Measurements from ENCODE around the gene CRYGC. TPM values are rescaled to one million over a fixed set of nuclear protein-coding genes. Genes with fewer than 3 reads are reported as not detected.

CRYGC gene
- total RNA-seq, 1 donor from 2014 or later = not detected

DNA sequence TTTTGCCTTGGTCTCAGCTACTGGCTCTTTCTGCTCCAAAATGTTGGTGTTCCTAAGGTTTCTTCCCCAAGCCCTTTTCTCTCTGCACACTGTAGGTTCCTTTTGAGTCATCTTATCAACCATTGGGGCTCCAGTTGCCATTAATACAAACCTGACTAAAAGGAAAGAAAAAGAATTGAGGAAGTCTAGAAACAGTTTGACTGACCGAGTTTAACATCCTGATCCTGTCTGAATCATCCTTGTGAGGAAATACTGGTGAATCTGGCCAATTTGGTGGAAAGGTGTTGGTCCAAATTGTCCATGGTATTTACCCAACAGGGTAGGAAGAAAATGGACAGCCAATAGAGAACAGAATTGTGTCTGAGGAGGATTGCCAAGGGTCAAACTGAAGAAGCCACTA, 43.6 kb downstream of the CRYGC start:
- TF ChIP-seq, protein P1, sequence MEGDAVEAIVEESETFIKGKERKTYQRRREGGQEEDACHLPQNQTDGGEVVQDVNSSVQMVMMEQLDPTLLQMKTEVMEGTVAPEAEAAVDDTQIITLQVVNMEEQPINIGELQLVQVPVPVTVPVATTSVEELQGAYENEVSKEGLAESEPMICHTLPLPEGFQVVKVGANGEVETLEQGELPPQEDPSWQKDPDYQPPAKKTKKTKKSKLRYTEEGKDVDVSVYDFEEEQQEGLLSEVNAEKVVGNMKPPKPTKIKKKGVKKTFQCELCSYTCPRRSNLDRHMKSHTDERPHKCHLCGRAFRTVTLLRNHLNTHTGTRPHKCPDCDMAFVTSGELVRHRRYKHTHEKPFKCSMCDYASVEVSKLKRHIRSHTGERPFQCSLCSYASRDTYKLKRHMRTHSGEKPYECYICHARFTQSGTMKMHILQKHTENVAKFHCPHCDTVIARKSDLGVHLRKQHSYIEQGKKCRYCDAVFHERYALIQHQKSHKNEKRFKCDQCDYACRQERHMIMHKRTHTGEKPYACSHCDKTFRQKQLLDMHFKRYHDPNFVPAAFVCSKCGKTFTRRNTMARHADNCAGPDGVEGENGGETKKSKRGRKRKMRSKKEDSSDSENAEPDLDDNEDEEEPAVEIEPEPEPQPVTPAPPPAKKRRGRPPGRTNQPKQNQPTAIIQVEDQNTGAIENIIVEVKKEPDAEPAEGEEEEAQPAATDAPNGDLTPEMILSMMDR (IDR thresholded peaks at IDR 0.05) = no peak
- no peaks in the 10 kb centered on the region for H3K9me3 ChIP-seq
- intact Hi-C loops (cut with DNase I) = no loop called here
- no peaks in the 10 kb centered on the region for H3K4me1 ChIP-seq
- no peaks in the 10 kb centered on the region for H3K36me3 ChIP-seq
- no peak overlapping the region for H3K27ac ChIP-seq
- no peak overlapping the region for H3K4me3 ChIP-seq
- no peak for DNase-seq
- ATAC-seq = no peak
- H3K27me3 ChIP-seq (ENCODE audit: low read depth) = no peaks in the 10 kb centered on the region

DNA sequence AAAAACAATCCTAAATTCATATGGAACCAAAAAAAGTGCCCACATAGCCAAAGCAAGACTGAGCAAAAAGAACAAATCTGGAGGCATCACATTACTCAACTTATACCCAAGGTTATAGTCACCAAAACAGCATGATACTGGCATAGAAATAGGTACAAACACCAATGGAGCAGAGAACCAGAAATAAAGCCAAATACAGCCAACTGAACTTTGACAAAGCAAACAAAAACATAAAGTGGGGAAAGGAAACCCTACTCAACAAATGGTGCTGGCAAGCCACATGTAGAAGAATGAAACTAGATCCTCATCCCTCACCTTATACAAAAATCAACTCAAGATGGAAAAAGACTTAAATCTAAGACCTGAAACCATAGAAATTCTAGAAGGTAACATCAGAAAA, 45.8 kb downstream of the CRYGC start:
- H3K4me1 ChIP-seq = no peaks in the 10 kb centered on the region
- DNase-seq (no peak), ATAC-seq (no peak)
- H3K4me3 ChIP-seq = no peak overlapping the region
- no peaks in the 10 kb centered on the region for H3K27me3 ChIP-seq (ENCODE audit: low read depth)
- no peaks in the 10 kb centered on the region for H3K9me3 ChIP-seq
- no peak overlapping the region for H3K27ac ChIP-seq
- TF ChIP-seq, protein P1 (IDR thresholded peaks at IDR 0.05) = no peak
- intact Hi-C loops (cut with DNase I) = no loop called here
- H3K36me3 ChIP-seq = no peaks in the 10 kb centered on the region

Other genes starting within 250 kb of the CRYGC start
- 25.8 TPM for gene PLEKHM3, start 104.3 kb downstream of the CRYGC start, total RNA-seq
- not detected for gene CRYGD, start 5.3 kb downstream of the CRYGC start, total RNA-seq
- gene CRYGB, start 16.3 kb upstream of the CRYGC start, total RNA-seq = not detected
- not detected for gene CRYGA, start 33.8 kb upstream of the CRYGC start, total RNA-seq
- gene C2orf80, start 60.2 kb upstream of the CRYGC start, total RNA-seq = not detected
- 152 TPM for gene IDH1, start 125.2 kb upstream of the CRYGC start, total RNA-seq
- gene PIKFYVE, start 136.4 kb upstream of the CRYGC start, total RNA-seq = 27.8 TPM

All from lower lobe of right lung (tissue), 2 donors.